Stomach (tissue), 4 donors: ENCODE measurements around the gene DPCD.

Source experiments
- CTCF ChIP-seq, 7 experiments: fragments of 450-650 bp in 4 of 7; fragments of 200-600 bp in 3 of 7; sonication (generic) in 3 of 7; IDR thresholded peaks; one replicate each; pipeline ENCODE4 v1.5.1; 2016 to 2019; ENCODE audit warnings: antibody characterized with exemption in 7 of 7, control low read depth in 2 of 7, mild to moderate bottlenecking in 1 of 7
- EP300 ChIP-seq: sonication (generic); formaldehyde crosslinking; IDR thresholded peaks from one replicate; pipeline ENCODE4 v1.6.1; 2017; ENCODE audit warnings: antibody characterized with exemption
- POLR2A ChIP-seq, 4 donors: fragments of 450-650 bp; IDR thresholded peaks; one replicate each; pipeline ENCODE4 v1.6.1; 2016; ENCODE audit warnings: antibody characterized with exemption in 4 of 4, control low read depth in 2 of 4, mild to moderate bottlenecking in 1 of 4, moderate library complexity in 1 of 4

- TF ChIP-seq EP300 = no peak
- no peak for TF ChIP-seq CTCF (IDR thresholded peaks at IDR 0.05)
- TF ChIP-seq POLR2A (IDR thresholded peaks at IDR 0.05) = no peak
These were observed 31.9 kb downstream of the DPCD start for GRCh38 chr10:101619983-101620382.
